ENCODE data around the gene UTP4.

GRCh38 chr16:69217433-69217832, 85.0 kb downstream of the UTP4 start:
- TF ChIP-seq CTCF (IDR thresholded peaks at IDR 0.05; ENCODE audit: low read depth, low read length, poor library complexity, severe bottlenecking), result no peak
- no peak for TF ChIP-seq EZH2phosphoT487 (IDR thresholded peaks at IDR 0.05; ENCODE audit: borderline replicate concordance, low read length)
